Measurements from ENCODE around the gene MMP17. TPM values are rescaled to one million over a fixed set of nuclear protein-coding genes. Genes with fewer than 3 reads are reported as not detected.
A peak's percentile ranks its signal among the peaks of the same experiment; 100 is the strongest.

Gene MMP17
- total RNA-seq, 2 experiments from 2014 or later = not detected

GRCh38 chr12:131854861-131855476 lies 26.8 kb downstream of the MMP17 start:
- Mint-ChIP-seq H3K27ac (no peak overlapping the region), H3K9me3 (ENCODE audit: low read depth) (no peaks in the 10 kb centered on the region), H3K27me3 (peaks cover 5% of the 10 kb centered on the region), H3K36me3 (ENCODE audit: low read depth) (no peaks in the 10 kb centered on the region), H3K4me3 (no peak overlapping the region), H3K4me1 (no peaks in the 10 kb centered on the region)
- ATAC-seq = no peak
- ChIA-PET POLR2A (no interaction called here), CTCF (no interaction called here)
- intact Hi-C loops (cut with DNase I, micrococcal nuclease) = no loop called here
- DNase-seq = no peak

- CTCF ChIA-PET = no interaction called here
- Mint-ChIP-seq H3K9me3 (ENCODE audit: low read depth) (no peaks in the 10 kb centered on the region), H3K4me1 (peaks cover 2% of the 10 kb centered on the region), H3K27me3 (peaks cover 5% of the 10 kb centered on the region), H3K27ac (no peak overlapping the region), H3K36me3 (ENCODE audit: low read depth) (no peaks in the 10 kb centered on the region), H3K4me3 (no peak overlapping the region)
- no peak for ATAC-seq
- intact Hi-C loops (cut with DNase I, micrococcal nuclease) = no loop called here
- POLR2A ChIA-PET = no interaction called here
- no peak for DNase-seq
These were observed 27.4 kb downstream of the MMP17 start for GRCh38 chr12:131855521-131856142.

GRCh38 chr12:131856366-131857097 lies 28.3 kb downstream of the MMP17 start:
- CTCF ChIA-PET = no interaction called here
- Mint-ChIP-seq H3K27ac (no peak overlapping the region), H3K4me3 (no peak overlapping the region), H3K4me1 (peaks cover 2% of the 10 kb centered on the region), H3K36me3 (ENCODE audit: low read depth) (no peaks in the 10 kb centered on the region), H3K9me3 (ENCODE audit: low read depth) (no peaks in the 10 kb centered on the region), H3K27me3 (peaks cover 5% of the 10 kb centered on the region)
- no peak for DNase-seq
- intact Hi-C loops (cut with DNase I, micrococcal nuclease) = no loop called here
- no peak for ATAC-seq
- POLR2A ChIA-PET = no interaction called here

GRCh38 chr12:131857908-131858850 lies 30.0 kb downstream of the MMP17 start:
- intact Hi-C loops (cut with DNase I, micrococcal nuclease) = no loop called here

GRCh38 chr12:131860472-131861260 lies 32.5 kb downstream of the MMP17 start:
- CTCF ChIA-PET = no interaction called here
- ATAC-seq (peak; percentile 36), DNase-seq (peak; percentile 18)
- Mint-ChIP-seq H3K27ac (peak overlapping the region; percentile 4), H3K27me3 (peaks cover 5% of the 10 kb centered on the region), H3K36me3 (ENCODE audit: low read depth) (no peaks in the 10 kb centered on the region), H3K4me3 (no peak overlapping the region), H3K9me3 (ENCODE audit: low read depth) (no peaks in the 10 kb centered on the region), H3K4me1 (peaks cover 2% of the 10 kb centered on the region)
- POLR2A ChIA-PET = no interaction called here
- intact Hi-C loops (cut with DNase I, micrococcal nuclease) = no loop called here

More at GRCh38 chr12:131857908-131858850, 30.0 kb downstream of the MMP17 start:
- Mint-ChIP-seq H3K27me3 (peaks cover 5% of the 10 kb centered on the region), H3K4me1 (peaks cover 2% of the 10 kb centered on the region), H3K9me3 (ENCODE audit: low read depth) (no peaks in the 10 kb centered on the region), H3K4me3 (no peak overlapping the region), H3K27ac (no peak overlapping the region), H3K36me3 (ENCODE audit: low read depth) (no peaks in the 10 kb centered on the region)
- DNase-seq (no peak), ATAC-seq (no peak)
- ChIA-PET POLR2A (no interaction called here), CTCF (no interaction called here)

- no peak for DNase-seq
- ATAC-seq = no peak
- no peak overlapping the region for H3K4me3 Mint-ChIP-seq
- H3K36me3 Mint-ChIP-seq (ENCODE audit: low read depth) = no peaks in the 10 kb centered on the region
- ChIA-PET CTCF (no interaction called here), POLR2A (no interaction called here)
- H3K27me3 Mint-ChIP-seq = peaks cover under 1% of the 10 kb centered on the region
- no peaks in the 10 kb centered on the region for H3K9me3 Mint-ChIP-seq (ENCODE audit: low read depth)
- peaks cover 2% of the 10 kb centered on the region for H3K4me1 Mint-ChIP-seq
- intact Hi-C loops (cut with DNase I, micrococcal nuclease) = no loop called here
- peak overlapping the region; percentile 4 for H3K27ac Mint-ChIP-seq
These were observed 33.3 kb downstream of the MMP17 start for GRCh38 chr12:131861261-131862083.

GRCh38 chr12:131862084-131862441 lies 33.9 kb downstream of the MMP17 start:
- DNase-seq (no peak), ATAC-seq (no peak)
- POLR2A ChIA-PET = no interaction called here
- no peak overlapping the region for H3K27ac Mint-ChIP-seq
- intact Hi-C loops (cut with DNase I, micrococcal nuclease) = no loop called here
- no peaks in the 10 kb centered on the region for H3K9me3 Mint-ChIP-seq (ENCODE audit: low read depth)
- peaks cover 2% of the 10 kb centered on the region for H3K4me1 Mint-ChIP-seq
- H3K4me3 Mint-ChIP-seq = no peak overlapping the region
- no peaks in the 10 kb centered on the region for H3K36me3 Mint-ChIP-seq (ENCODE audit: low read depth)
- CTCF ChIA-PET = no interaction called here
- no peaks in the 10 kb centered on the region for H3K27me3 Mint-ChIP-seq

- CTCF ChIA-PET = no interaction called here
- ATAC-seq = no peak
- no peak for DNase-seq
- peaks cover 2% of the 10 kb centered on the region for H3K4me1 Mint-ChIP-seq
- no peaks in the 10 kb centered on the region for H3K9me3 Mint-ChIP-seq (ENCODE audit: low read depth)
- H3K27ac Mint-ChIP-seq = no peak overlapping the region
- no peaks in the 10 kb centered on the region for H3K27me3 Mint-ChIP-seq
- POLR2A ChIA-PET = no interaction called here
- H3K36me3 Mint-ChIP-seq (ENCODE audit: low read depth) = no peaks in the 10 kb centered on the region
- no peak overlapping the region for H3K4me3 Mint-ChIP-seq
- intact Hi-C loops (cut with DNase I, micrococcal nuclease) = no loop called here
These were observed 34.4 kb downstream of the MMP17 start for GRCh38 chr12:131862600-131862993.

GRCh38 chr12:131862994-131863710 lies 35.0 kb downstream of the MMP17 start:
- intact Hi-C loops (cut with DNase I, micrococcal nuclease) = no loop called here
- POLR2A ChIA-PET = no interaction called here
- Mint-ChIP-seq H3K9me3 (ENCODE audit: low read depth) (no peaks in the 10 kb centered on the region), H3K4me3 (no peak overlapping the region), H3K27ac (no peak overlapping the region), H3K36me3 (ENCODE audit: low read depth) (no peaks in the 10 kb centered on the region), H3K4me1 (peaks cover 2% of the 10 kb centered on the region), H3K27me3 (no peaks in the 10 kb centered on the region)
- ATAC-seq (no peak), DNase-seq (no peak)
- CTCF ChIA-PET = no interaction called here

- ChIA-PET POLR2A (no interaction called here), CTCF (no interaction called here)
- H3K27me3 Mint-ChIP-seq = no peaks in the 10 kb centered on the region
- no peaks in the 10 kb centered on the region for H3K36me3 Mint-ChIP-seq (ENCODE audit: low read depth)
- no peak overlapping the region for H3K4me3 Mint-ChIP-seq
- peaks cover 2% of the 10 kb centered on the region for H3K4me1 Mint-ChIP-seq
- H3K9me3 Mint-ChIP-seq (ENCODE audit: low read depth) = no peaks in the 10 kb centered on the region
- intact Hi-C loops (cut with DNase I, micrococcal nuclease) = no loop called here
- no peak overlapping the region for H3K27ac Mint-ChIP-seq
- DNase-seq (no peak), ATAC-seq (no peak)
These were observed 35.7 kb downstream of the MMP17 start for GRCh38 chr12:131863711-131864396.
